ENCODE data around the gene CSMD2. TPM values are rescaled to one million over a fixed set of nuclear protein-coding genes. Genes with fewer than 3 reads are reported as not detected.

The CSMD2 gene
- total RNA-seq, 2 donors from 2014 or later = 0.62 to 2.8 TPM

DNA sequence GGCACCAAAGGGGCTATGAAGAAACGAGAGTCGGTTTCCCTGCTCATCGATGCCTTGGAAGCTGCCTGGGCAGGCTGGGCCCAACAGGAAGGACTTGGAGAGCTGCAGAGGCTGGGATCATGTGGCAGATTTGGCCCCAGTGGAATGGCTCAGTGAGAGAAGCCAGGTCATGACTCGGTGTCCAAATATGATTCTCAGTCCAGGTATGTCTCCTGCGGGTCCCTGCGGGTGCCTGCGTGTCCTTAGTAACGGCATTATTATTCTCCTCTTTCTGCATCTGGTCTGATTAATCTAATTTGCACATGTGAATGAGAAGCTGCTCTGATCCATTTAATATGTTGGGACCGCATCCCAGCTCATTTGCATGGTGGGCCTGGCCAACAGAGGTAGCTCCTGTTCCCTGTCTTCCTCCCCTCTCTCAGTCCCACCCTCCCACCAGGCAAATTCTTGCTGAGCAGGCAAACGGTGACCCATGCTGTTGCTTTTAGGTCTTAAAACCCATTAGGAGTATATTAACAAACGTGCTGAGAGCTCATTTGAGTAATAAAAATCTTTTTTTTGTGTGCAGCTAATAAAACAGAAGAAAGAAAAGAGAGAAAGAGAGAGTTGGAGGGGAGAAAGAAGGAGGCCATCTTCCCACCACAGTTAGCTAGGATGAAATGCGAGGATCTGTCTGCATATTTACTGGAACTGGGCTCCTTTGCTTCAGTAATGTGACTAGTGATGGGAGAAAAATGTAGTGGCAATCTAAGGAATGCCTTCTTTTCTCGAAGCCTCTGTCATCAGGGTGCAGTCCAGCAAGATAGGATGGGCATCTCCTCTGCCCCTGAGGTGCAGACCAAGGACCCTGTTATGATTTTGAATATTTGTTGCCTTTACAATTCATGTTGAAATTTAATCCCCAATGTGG, 167.6 kb downstream of the CSMD2 start:
- 80 to 86% methylated on average over 6 to 13 of the region's 13 CpGs for WGBS, 2 experiments (ENCODE audit: insufficient coverage in 1 of 2, insufficient read length in 1 of 2)
- no peak overlapping the region for H3K9ac ChIP-seq (ENCODE audit: extremely low read depth, low read length, poor library complexity, severe bottlenecking)
- Mint-ChIP-seq H3K36me3 (ENCODE audit: low read depth) (no peaks in the 10 kb centered on the region), H3K4me1 (peaks cover 4% of the 10 kb centered on the region), H3K27me3 (ENCODE audit: insufficient read depth) (peaks cover 77% of the 10 kb centered on the region), H3K27ac (no peak overlapping the region), H3K4me3 (no peak overlapping the region), H3K9me3 (no peaks in the 10 kb centered on the region)
- H3K9me3 ChIP-seq (ENCODE audit: control insufficient read depth, low read length) = no peaks in the 10 kb centered on the region
- no peaks in the 10 kb centered on the region for H3K4me1 ChIP-seq (ENCODE audit: control insufficient read depth, insufficient read depth, low read length)
- peaks cover 74% of the 10 kb centered on the region for H3K27me3 ChIP-seq (ENCODE audit: control insufficient read depth, insufficient read depth, low read length, poor library complexity, severe bottlenecking)
- H3K27ac ChIP-seq (ENCODE audit: low read depth, low read length) = no peak overlapping the region
- no peaks in the 10 kb centered on the region for H3K36me3 ChIP-seq (ENCODE audit: control insufficient read depth, insufficient read depth, low read length)
- no peak overlapping the region for H3K4me3 ChIP-seq (ENCODE audit: low read length)
- TF ChIP-seq CTCF (conservative IDR thresholded peaks at IDR 0.05) = no peak
- DNase-seq = no peak

DNA sequence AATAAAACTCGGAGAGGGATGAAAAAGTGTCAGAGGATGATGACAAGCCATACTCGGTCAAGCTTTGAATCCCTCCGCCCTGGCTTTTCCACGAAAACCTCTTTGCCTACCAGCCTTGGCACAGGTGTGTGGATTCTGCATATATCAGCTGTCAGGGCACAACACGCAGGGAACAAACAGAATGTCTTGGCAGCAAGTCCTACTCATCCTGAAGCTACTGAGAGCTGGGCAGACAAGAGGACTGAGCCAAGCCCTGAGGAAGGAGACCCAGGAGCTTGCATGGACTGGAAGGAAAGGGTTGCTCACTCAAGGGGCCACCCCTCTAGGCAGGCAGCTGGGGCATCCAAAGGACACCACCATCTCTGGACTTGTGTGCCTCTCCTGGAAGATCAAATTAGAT, 168.7 kb downstream of the CSMD2 start:
- Mint-ChIP-seq H3K4me3 (no peak overlapping the region), H3K27ac (no peak overlapping the region), H3K27me3 (ENCODE audit: insufficient read depth) (peaks cover 73% of the 10 kb centered on the region), H3K36me3 (ENCODE audit: low read depth) (no peaks in the 10 kb centered on the region), H3K9me3 (peaks cover 5% of the 10 kb centered on the region), H3K4me1 (peaks cover 4% of the 10 kb centered on the region)
- peaks cover 63% of the 10 kb centered on the region for H3K27me3 ChIP-seq (ENCODE audit: control insufficient read depth, insufficient read depth, low read length, poor library complexity, severe bottlenecking)
- DNase-seq = no peak
- H3K9ac ChIP-seq (ENCODE audit: extremely low read depth, low read length, poor library complexity, severe bottlenecking) = no peak overlapping the region
- no peak for TF ChIP-seq CTCF (conservative IDR thresholded peaks at IDR 0.05)
- 94 to 100% methylated on average over 1 to 5 of the region's 5 CpGs for WGBS, 2 experiments (ENCODE audit: insufficient coverage in 1 of 2, insufficient read length in 1 of 2)
- H3K36me3 ChIP-seq (ENCODE audit: control insufficient read depth, insufficient read depth, low read length) = no peaks in the 10 kb centered on the region
- no peaks in the 10 kb centered on the region for H3K4me1 ChIP-seq (ENCODE audit: control insufficient read depth, insufficient read depth, low read length)
- no peak overlapping the region for H3K4me3 ChIP-seq (ENCODE audit: low read length)
- no peak overlapping the region for H3K27ac ChIP-seq (ENCODE audit: low read depth, low read length)
- peaks cover 9% of the 10 kb centered on the region for H3K9me3 ChIP-seq (ENCODE audit: control insufficient read depth, low read length)

DNA sequence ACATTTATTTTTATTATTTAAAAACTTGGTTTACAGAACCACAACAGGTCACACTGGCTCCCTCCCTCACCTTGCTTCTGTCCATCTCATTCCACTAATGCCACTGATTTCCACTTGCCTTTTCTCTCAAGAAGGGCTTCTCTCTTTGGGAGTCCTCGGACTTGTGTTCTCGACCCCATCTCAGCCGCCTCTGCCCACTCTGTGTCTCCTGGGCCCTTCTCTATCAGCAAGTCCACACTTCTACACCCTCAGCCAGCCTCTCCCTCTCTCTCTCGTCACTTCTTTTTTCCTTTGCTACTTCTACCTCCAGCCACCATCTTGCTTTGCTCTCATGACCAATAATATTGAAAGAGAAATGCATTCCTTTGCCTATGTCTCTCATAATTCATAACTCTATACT, 171.7 kb downstream of the CSMD2 start:
- TF ChIP-seq CTCF (conservative IDR thresholded peaks at IDR 0.05) = no peak
- H3K4me1 Mint-ChIP-seq = no peaks in the 10 kb centered on the region
- WGBS, 2 experiments (ENCODE audit: insufficient coverage in 1 of 2, insufficient read length in 1 of 2) = 93 to 96% methylated on average over 4 of the region's 4 CpGs
- peaks cover 9% of the 10 kb centered on the region for H3K9me3 ChIP-seq (ENCODE audit: control insufficient read depth, low read length)
- no peaks in the 10 kb centered on the region for H3K4me1 ChIP-seq (ENCODE audit: control insufficient read depth, insufficient read depth, low read length)
- no peaks in the 10 kb centered on the region for H3K36me3 Mint-ChIP-seq (ENCODE audit: low read depth)
- peaks cover 5% of the 10 kb centered on the region for H3K9me3 Mint-ChIP-seq
- H3K27ac ChIP-seq (ENCODE audit: low read depth, low read length) = no peak overlapping the region
- H3K27me3 ChIP-seq (ENCODE audit: control insufficient read depth, insufficient read depth, low read length, poor library complexity, severe bottlenecking) = peaks cover 35% of the 10 kb centered on the region
- peaks cover 45% of the 10 kb centered on the region for H3K27me3 Mint-ChIP-seq (ENCODE audit: insufficient read depth)
- H3K9ac ChIP-seq (ENCODE audit: extremely low read depth, low read length, poor library complexity, severe bottlenecking) = no peak overlapping the region
- no peak overlapping the region for H3K4me3 ChIP-seq (ENCODE audit: low read length)
- no peaks in the 10 kb centered on the region for H3K36me3 ChIP-seq (ENCODE audit: control insufficient read depth, insufficient read depth, low read length)
- no peak for DNase-seq
- no peak overlapping the region for H3K4me3 Mint-ChIP-seq
- no peak overlapping the region for H3K27ac Mint-ChIP-seq
